Cardiac muscle cell (in vitro differentiated cells and primary cell): ENCODE measurements around the gene NAP1L2. TPM values are rescaled to one million over a fixed set of nuclear protein-coding genes. Genes with fewer than 3 reads are reported as not detected.
A peak's percentile ranks its signal among the peaks of the same experiment; 100 is the strongest.
"Not testable (repeated sequence)": the region's sequence is repeated elsewhere in the genome, so short reads cannot be mapped to it uniquely, and the experiment has no call there.

Source experiments
- DNase-seq, 2 donors: peaks; one replicate each; pipeline versions ENCODE4 v3.0.0 to v3.0.0-alpha.2; 2010 to 2017; ENCODE audit warnings: low read depth in 1 of 2, low spot score in 1 of 2
- H3K27ac ChIP-seq: fragments of 200-600 bp; sonication (generic); 2 replicates; pipeline ENCODE4 v1.5.1; 2016
- H3K27me3 ChIP-seq: fragments of 200-600 bp; sonication (generic); 2 replicates; pipeline ENCODE4 v1.6.0; 2016; ENCODE audit warnings: control low read depth
- H3K36me3 ChIP-seq: fragments of 200-600 bp; sonication (generic); 2 replicates; pipeline ENCODE4 v1.5.1; 2016; ENCODE audit warnings: control low read depth
- H3K4me1 ChIP-seq: fragments of 200-600 bp; sonication (generic); 2 replicates; pipeline ENCODE4 v1.8.1; 2017; ENCODE audit warnings: low read depth, mild to moderate bottlenecking, mixed run types
- H3K4me3 ChIP-seq: fragments of 200-600 bp; sonication (generic); 2 replicates; pipeline ENCODE4 v1.5.1; 2016; ENCODE audit warnings: mild to moderate bottlenecking
- H3K9me3 ChIP-seq: fragments of 200-600 bp; sonication (generic); 2 replicates; pipeline ENCODE4 v1.5.1; 2017; ENCODE audit warnings: low read depth, mild to moderate bottlenecking, control low read depth
- CTCF ChIP-seq: IDR thresholded peaks from 2 replicates; pipeline ENCODE4 v1.5.1; 2012; ENCODE audit warnings: low read depth, mild to moderate bottlenecking, low read length
- polyA plus RNA-seq: library from polyadenylated mRNA; unstranded; fragments of >200 nt; fragmentation: Nextera tagmentation; extraction: Ambion mirVana; gene quantifications from 2 replicates; pipeline ENCODE4 v1.2.1, GENCODE V29; 2016
- total RNA-seq: library from RNA; depleted of rRNA; stranded (reverse); fragments of >200 nt; gene quantifications from 2 replicates; pipeline ENCODE4 v1.2.3, GENCODE V29; 2016

NAP1L2 gene
- total and polyA plus RNA-seq, 2 experiments from 2014 or later = 3.6 to 7.5 TPM

GRCh38 chrX:73213734-73214425 is 771 bp downstream of the NAP1L2 start:
- Histone ChIP-seq H3K4me1 (no peaks in the 10 kb centered on the region), H3K36me3 (no peaks in the 10 kb centered on the region), H3K27ac (no peak overlapping the region), H3K9me3 (no peaks in the 10 kb centered on the region), H3K4me3 (peak overlapping the region; percentile 57), H3K27me3 (no peaks in the 10 kb centered on the region)
- TF ChIP-seq CTCF = no peak
- DNase-seq = peak in 1 of 2 donors; percentile 2

GRCh38 chrX:73206366-73206765 is 8.3 kb downstream of the NAP1L2 start:
- Histone ChIP-seq H3K27ac (no peak overlapping the region), H3K4me3 (no peak overlapping the region), H3K36me3 (no peaks in the 10 kb centered on the region), H3K9me3 (no peaks in the 10 kb centered on the region), H3K4me1 (no peaks in the 10 kb centered on the region), H3K27me3 (no peaks in the 10 kb centered on the region)
- DNase-seq = no peak
- TF ChIP-seq CTCF = no peak

GRCh38 chrX:73182502-73183114 is 32.0 kb downstream of the NAP1L2 start:
- H3K4me1 ChIP-seq = no peaks in the 10 kb centered on the region
- no peak overlapping the region for H3K27ac ChIP-seq
- H3K9me3 ChIP-seq = no peaks in the 10 kb centered on the region
- no peak for DNase-seq
- no peak overlapping the region for H3K4me3 ChIP-seq
- H3K36me3 ChIP-seq = no peaks in the 10 kb centered on the region
- H3K27me3 ChIP-seq = no peaks in the 10 kb centered on the region
- TF ChIP-seq CTCF = no peak

GRCh38 chrX:73168945-73169344 is 45.7 kb downstream of the NAP1L2 start:
- not testable (repeated sequence) for H3K27me3 ChIP-seq, H3K27ac ChIP-seq, H3K4me3 ChIP-seq, DNase-seq, H3K9me3 ChIP-seq, H3K36me3 ChIP-seq, H3K4me1 ChIP-seq

Other genes starting within 250 kb of the NAP1L2 start
- 0.33 TPM in 1 of 2 replicates, not detected in the other for gene PABPC1L2B, start 211.9 kb downstream of the NAP1L2 start, total RNA-seq
- gene PABPC1L2B, start 211.9 kb downstream of the NAP1L2 start, polyA plus RNA-seq = not detected in 2 replicates
- not detected in 2 replicates for gene PABPC1L2A, start 135.3 kb downstream of the NAP1L2 start, total RNA-seq
- gene PABPC1L2A, start 135.3 kb downstream of the NAP1L2 start, polyA plus RNA-seq = not detected in 2 replicates
- not detected in 2 replicates for gene CDX4, start 232.2 kb upstream of the NAP1L2 start, total RNA-seq
- gene CDX4, start 232.2 kb upstream of the NAP1L2 start, polyA plus RNA-seq = not detected in 2 replicates